ENCODE results near the gene PGP.

Gene PGP

GRCh38 chr16:2163211-2163881 lies 51.3 kb downstream of the PGP start:
- no peaks in the 10 kb centered on the region for H3K9me3 ChIP-seq (ENCODE audit: control insufficient read depth, insufficient read depth, low read length)
- no peaks in the 10 kb centered on the region for H3K27me3 ChIP-seq (ENCODE audit: control insufficient read depth, insufficient read depth, low read length)
- H3K4me1 ChIP-seq (ENCODE audit: control insufficient read depth, insufficient read depth, low read length): peaks cover 5% of the 10 kb centered on the region
- no peak overlapping the region for H3K4me3 ChIP-seq (ENCODE audit: low read depth, low read length)
- H3K36me3 ChIP-seq (ENCODE audit: control insufficient read depth, insufficient read depth, low read length): peaks cover 34% of the 10 kb centered on the region
- H3K9ac ChIP-seq (ENCODE audit: low read depth, low read length): no peak overlapping the region

- Histone ChIP-seq H3K27me3 (ENCODE audit: control insufficient read depth, insufficient read depth, low read length) (no peaks in the 10 kb centered on the region), H3K36me3 (ENCODE audit: control insufficient read depth, insufficient read depth, low read length) (peaks cover 32% of the 10 kb centered on the region), H3K9me3 (ENCODE audit: control insufficient read depth, insufficient read depth, low read length) (no peaks in the 10 kb centered on the region), H3K9ac (ENCODE audit: low read depth, low read length) (no peak overlapping the region), H3K4me1 (ENCODE audit: control insufficient read depth, insufficient read depth, low read length) (peaks cover 8% of the 10 kb centered on the region), H3K4me3 (ENCODE audit: low read depth, low read length) (no peak overlapping the region)
Measured at GRCh38 chr16:2162676-2163118, 51.9 kb downstream of the PGP start.

- H3K27me3 ChIP-seq (ENCODE audit: control insufficient read depth, insufficient read depth, low read length): no peaks in the 10 kb centered on the region
- H3K9me3 ChIP-seq (ENCODE audit: control insufficient read depth, insufficient read depth, low read length): no peaks in the 10 kb centered on the region
- H3K4me3 ChIP-seq (ENCODE audit: low read depth, low read length): no peak overlapping the region
- peaks cover 8% of the 10 kb centered on the region for H3K4me1 ChIP-seq (ENCODE audit: control insufficient read depth, insufficient read depth, low read length)
- peaks cover 24% of the 10 kb centered on the region for H3K36me3 ChIP-seq (ENCODE audit: control insufficient read depth, insufficient read depth, low read length)
- peak overlapping the region; percentile 32 for H3K9ac ChIP-seq (ENCODE audit: low read depth, low read length)
Measured at GRCh38 chr16:2161911-2162310, 52.7 kb downstream of the PGP start.

Measured in iPS-15b (cell line).